ENCODE measurements around the gene GAS7. TPM values are rescaled to one million over a fixed set of nuclear protein-coding genes. Genes with fewer than 3 reads are reported as not detected.

GAS7 gene
- total RNA-seq, 1 donor from 2014 or later = 72.7 TPM

- no peaks in the 10 kb centered on the region for H3K36me3 Mint-ChIP-seq (ENCODE audit: low read depth)
- TF ChIP-seq, protein P1, sequence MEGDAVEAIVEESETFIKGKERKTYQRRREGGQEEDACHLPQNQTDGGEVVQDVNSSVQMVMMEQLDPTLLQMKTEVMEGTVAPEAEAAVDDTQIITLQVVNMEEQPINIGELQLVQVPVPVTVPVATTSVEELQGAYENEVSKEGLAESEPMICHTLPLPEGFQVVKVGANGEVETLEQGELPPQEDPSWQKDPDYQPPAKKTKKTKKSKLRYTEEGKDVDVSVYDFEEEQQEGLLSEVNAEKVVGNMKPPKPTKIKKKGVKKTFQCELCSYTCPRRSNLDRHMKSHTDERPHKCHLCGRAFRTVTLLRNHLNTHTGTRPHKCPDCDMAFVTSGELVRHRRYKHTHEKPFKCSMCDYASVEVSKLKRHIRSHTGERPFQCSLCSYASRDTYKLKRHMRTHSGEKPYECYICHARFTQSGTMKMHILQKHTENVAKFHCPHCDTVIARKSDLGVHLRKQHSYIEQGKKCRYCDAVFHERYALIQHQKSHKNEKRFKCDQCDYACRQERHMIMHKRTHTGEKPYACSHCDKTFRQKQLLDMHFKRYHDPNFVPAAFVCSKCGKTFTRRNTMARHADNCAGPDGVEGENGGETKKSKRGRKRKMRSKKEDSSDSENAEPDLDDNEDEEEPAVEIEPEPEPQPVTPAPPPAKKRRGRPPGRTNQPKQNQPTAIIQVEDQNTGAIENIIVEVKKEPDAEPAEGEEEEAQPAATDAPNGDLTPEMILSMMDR (conservative IDR thresholded peaks at IDR 0.05) = no peak
- peaks cover 6% of the 10 kb centered on the region for H3K9me3 Mint-ChIP-seq
- no peak overlapping the region for H3K4me3 Mint-ChIP-seq
- no peaks in the 10 kb centered on the region for H3K27me3 Mint-ChIP-seq (ENCODE audit: low read depth)
- H3K4me1 Mint-ChIP-seq = peaks cover 22% of the 10 kb centered on the region
- H3K27ac Mint-ChIP-seq (ENCODE audit: unreplicated experiment) = no peak overlapping the region
- DNase-seq (ENCODE audit: low read depth, low spot score) = no peak
These were observed 130.8 kb downstream of the GAS7 start for GRCh38 chr17:10067446-10068143.

DNA sequence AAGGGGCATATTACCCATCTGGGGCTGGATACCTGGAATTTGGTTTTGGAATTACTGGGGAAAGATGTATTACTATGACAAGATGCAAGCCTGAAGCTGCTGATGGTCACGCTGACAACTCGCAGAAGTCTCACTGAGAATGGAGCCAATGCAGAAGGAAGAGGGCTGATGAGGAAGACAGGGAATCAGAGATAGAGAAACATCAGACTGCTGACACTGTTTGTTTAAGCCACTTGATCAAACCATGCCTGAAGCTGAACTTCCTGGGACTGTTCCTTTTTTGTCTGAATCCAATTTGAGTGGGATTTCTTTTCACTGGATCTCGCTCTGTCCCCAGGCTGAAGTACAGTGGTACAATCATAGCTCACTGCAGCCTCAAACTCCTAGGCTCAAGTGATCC, 133.9 kb downstream of the GAS7 start:
- H3K9me3 Mint-ChIP-seq = peaks cover 8% of the 10 kb centered on the region
- no peak for DNase-seq (ENCODE audit: low read depth, low spot score)
- H3K27ac Mint-ChIP-seq (ENCODE audit: unreplicated experiment) = no peak overlapping the region
- H3K27me3 Mint-ChIP-seq (ENCODE audit: low read depth) = no peaks in the 10 kb centered on the region
- H3K4me3 Mint-ChIP-seq = no peak overlapping the region
- H3K4me1 Mint-ChIP-seq = peaks cover 41% of the 10 kb centered on the region
- no peaks in the 10 kb centered on the region for H3K36me3 Mint-ChIP-seq (ENCODE audit: low read depth)
- TF ChIP-seq, protein P1 (conservative IDR thresholded peaks at IDR 0.05) = no peak

- Mint-ChIP-seq H3K9me3 (peaks cover 8% of the 10 kb centered on the region), H3K27me3 (ENCODE audit: low read depth) (no peaks in the 10 kb centered on the region), H3K4me1 (peaks cover 45% of the 10 kb centered on the region), H3K4me3 (no peak overlapping the region), H3K36me3 (ENCODE audit: low read depth) (no peaks in the 10 kb centered on the region), H3K27ac (ENCODE audit: unreplicated experiment) (peak overlapping the region; percentile 59)
- DNase-seq (ENCODE audit: low read depth, low spot score) = no peak
- TF ChIP-seq, protein P1 (conservative IDR thresholded peaks at IDR 0.05) = no peak
These were observed 134.6 kb downstream of the GAS7 start for GRCh38 chr17:10063730-10064241.

DNA sequence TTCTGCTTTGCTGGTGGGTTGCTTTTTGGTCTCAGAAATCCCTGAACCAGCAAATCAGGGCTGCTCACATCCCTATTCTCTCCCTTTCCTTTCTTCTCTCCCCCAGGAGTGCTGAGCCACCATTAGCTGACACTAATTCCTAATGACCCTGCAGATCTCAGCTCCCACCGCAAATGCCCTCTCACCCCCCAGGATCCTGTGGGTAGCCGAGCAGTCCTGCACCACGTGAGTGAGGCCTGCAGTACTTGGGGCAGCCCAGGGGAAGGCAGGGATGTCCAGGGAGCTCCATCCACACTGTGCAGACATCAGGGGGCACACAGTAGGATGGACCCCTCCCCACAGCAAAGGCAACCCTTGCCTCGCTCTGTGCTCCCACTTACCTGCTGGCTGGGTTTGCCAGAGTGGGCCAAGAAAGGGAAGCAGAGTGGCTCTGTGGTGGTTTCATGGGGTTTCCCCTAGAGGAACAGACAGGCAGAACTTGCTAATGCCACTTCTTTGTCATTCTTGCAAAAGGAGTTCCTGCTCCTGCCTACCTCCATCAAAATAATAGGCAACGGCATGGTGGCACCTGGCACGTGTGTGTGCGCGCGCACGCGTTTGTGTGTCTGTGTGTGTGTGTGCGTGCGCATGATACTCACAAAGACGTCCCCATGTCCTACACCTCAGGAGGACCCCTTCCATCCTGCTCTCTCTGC, 135.6 kb downstream of the GAS7 start:
- H3K36me3 Mint-ChIP-seq (ENCODE audit: low read depth) = no peaks in the 10 kb centered on the region
- no peak overlapping the region for H3K4me3 Mint-ChIP-seq
- TF ChIP-seq, protein P1 (conservative IDR thresholded peaks at IDR 0.05) = no peak
- H3K9me3 Mint-ChIP-seq = peaks cover 8% of the 10 kb centered on the region
- H3K27ac Mint-ChIP-seq (ENCODE audit: unreplicated experiment) = peak overlapping the region; percentile 78
- no peaks in the 10 kb centered on the region for H3K27me3 Mint-ChIP-seq (ENCODE audit: low read depth)
- peaks cover 51% of the 10 kb centered on the region for H3K4me1 Mint-ChIP-seq
- DNase-seq (ENCODE audit: low read depth, low spot score) = no peak

- peaks cover 8% of the 10 kb centered on the region for H3K9me3 Mint-ChIP-seq
- peaks cover 52% of the 10 kb centered on the region for H3K4me1 Mint-ChIP-seq
- H3K36me3 Mint-ChIP-seq (ENCODE audit: low read depth) = no peaks in the 10 kb centered on the region
- H3K27me3 Mint-ChIP-seq (ENCODE audit: low read depth) = no peaks in the 10 kb centered on the region
- no peak overlapping the region for H3K4me3 Mint-ChIP-seq
- TF ChIP-seq, protein P1 (conservative IDR thresholded peaks at IDR 0.05) = no peak
- no peak overlapping the region for H3K27ac Mint-ChIP-seq (ENCODE audit: unreplicated experiment)
- DNase-seq (ENCODE audit: low read depth, low spot score) = no peak
These were observed 137.1 kb downstream of the GAS7 start for GRCh38 chr17:10061111-10061845.

Data from neural crest cell (in vitro differentiated cells).